HG03520 (cell line): ENCODE measurements around the gene ARHGAP11A.
"Not testable (repeated sequence)": the region's sequence is repeated elsewhere in the genome, so short reads cannot be mapped to it uniquely, and the experiment has no call there.

Experiments
- ATAC-seq: cut with Tn5 transposase; IDR thresholded peaks from one replicate; pipeline ENCODE4 v1.9.1; 2021; ENCODE audit warnings: mild to moderate bottlenecking, moderate library complexity; ENCODE audit not compliant: unreplicated experiment

Gene ARHGAP11A

DNA sequence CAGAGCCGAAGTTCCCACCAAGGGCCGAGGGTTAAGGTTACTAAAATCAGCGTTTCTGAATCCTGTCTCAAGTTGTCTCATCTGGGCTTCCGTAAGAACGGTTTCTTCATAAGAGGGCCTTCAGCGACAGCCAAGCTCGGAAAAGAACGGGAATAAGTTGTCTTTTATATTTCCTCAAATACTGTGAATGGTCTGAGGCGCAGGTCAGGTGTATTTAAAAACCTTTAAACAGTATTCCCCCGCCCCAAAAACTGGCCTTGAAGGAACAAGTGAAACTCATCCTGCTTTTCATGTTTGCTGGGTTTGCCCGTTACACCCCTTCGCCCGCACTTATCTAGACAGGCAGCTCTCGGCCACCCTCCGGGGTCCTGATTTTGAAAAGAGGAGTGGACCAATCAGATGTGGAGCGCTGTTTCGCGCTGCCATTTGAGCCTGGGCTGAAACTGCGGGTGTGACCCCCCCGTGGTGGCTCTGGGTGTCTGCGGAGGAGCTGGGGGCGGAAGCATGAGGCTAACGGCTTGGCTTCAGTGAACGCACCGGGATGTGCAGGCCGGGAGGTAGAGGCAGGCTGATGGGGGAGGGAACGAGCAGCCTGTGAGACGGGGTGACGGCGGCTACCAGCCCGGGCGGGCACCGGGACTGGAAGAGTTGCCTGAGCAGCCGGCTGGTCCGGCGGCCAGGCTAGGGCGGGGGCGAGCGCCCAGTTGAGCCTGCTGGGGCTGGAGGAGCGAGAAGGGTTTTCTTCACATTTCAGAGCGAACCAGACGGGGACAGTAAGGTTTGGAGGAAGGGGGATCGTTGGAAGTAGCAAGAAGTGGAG lies at the start of gene ARHGAP11A:
TSS of gene ARHGAP11A (plus strand) at position 454 of the 820 bp plus-strand sequence. CDS start 708 bp downstream, outside the sequence.
- peak; percentile 73 for ATAC-seq

DNA sequence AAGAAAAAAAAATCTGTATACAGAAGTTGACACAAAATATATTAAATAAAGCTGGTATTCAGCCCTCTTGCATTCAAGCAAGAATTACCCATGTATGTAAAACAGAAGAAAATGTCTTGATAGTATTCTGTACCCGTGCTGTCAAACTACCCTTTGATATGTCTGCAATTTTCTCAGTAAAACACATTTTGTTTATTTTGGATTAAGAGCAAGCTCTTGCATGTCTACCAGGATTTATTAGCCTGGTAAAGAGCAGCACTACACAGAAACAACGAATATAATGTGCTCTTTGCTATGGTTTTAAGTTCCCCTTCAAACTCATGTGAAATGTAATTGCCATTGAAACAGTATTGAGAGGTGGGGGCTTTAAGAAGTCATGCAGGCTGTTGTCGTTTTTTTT lies 46.3 kb upstream of the ARHGAP11A start:
- not testable (repeated sequence) for ATAC-seq

GRCh38 chr15:32578482-32578881 lies 36.8 kb upstream of the ARHGAP11A start:
- ATAC-seq: not testable (repeated sequence)

DNA sequence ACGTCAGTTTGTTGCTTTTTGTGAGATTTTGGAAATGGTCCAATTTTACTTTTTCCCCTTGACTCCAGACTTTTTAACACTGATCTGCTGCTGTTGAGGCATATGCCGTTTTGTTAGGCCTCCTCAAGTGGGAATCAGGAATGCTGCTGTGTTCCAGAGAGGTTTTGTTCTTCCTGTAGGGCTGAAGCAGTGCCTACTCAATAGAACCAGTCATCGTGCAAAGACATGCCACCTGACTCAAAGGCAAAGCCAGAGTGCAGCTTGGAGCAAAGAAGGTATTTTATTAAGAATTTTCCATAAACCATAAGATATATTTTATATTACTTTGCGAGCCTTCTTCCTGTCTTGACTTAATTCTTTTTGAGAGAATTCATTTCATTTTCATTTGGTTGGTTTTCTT lies 29.5 kb upstream of the ARHGAP11A start:
- not testable (repeated sequence) for ATAC-seq

GRCh38 chr15:32593151-32593550 lies 22.2 kb upstream of the ARHGAP11A start, which contains the start of gene GOLGA8N:
Gene GOLGA8N, plus strand, starts transcription at chr15:32593456.
- not testable (repeated sequence) for ATAC-seq

- not testable (repeated sequence) for ATAC-seq
Measured at GRCh38 chr15:32609518-32609917, 5.8 kb upstream of the ARHGAP11A start.

DNA sequence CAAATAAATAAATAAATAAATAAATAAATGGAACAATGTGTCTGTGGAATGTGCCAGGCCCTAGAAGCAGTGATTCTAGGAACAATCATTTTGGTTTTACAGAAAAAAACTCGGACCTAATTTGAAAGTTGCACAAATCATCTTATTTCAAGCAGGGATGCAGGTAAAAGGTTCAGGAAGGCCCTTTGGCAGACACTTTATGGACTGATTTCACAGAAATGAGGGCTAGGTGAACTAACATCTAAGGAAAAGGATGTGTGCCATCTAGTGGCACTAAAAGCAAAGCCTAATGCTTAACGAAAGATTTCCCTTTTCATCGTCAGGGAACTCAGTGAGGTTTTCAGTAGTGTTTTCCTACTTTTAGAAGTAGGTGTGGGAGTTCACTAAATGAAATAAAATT lies 4.6 kb upstream of the ARHGAP11A start:
- not testable (repeated sequence) for ATAC-seq

DNA sequence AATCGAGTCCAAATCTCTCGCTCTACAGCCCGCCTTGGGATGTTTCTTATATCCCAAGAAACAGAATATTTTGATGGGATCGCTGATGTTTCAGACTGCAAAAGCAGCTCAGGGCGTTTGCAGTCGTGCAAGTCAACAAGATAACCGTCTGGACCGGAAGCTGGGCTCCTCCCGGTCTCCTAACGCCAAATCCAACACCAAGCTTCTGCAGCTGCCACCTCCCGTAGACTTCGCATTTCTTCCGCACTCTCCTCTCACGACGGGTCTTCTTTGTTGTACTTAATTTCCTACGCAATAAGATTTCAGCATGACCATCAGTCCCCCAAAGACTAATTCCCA lies 623 bp upstream of the ARHGAP11A start:
- ATAC-seq: peak; percentile 21

GRCh38 chr15:32615871-32616426 lies 645 bp downstream of the ARHGAP11A start:
- not testable (repeated sequence) for ATAC-seq

- ATAC-seq: no peak
Measured at GRCh38 chr15:32636410-32636809, 21.1 kb downstream of the ARHGAP11A start.

DNA sequence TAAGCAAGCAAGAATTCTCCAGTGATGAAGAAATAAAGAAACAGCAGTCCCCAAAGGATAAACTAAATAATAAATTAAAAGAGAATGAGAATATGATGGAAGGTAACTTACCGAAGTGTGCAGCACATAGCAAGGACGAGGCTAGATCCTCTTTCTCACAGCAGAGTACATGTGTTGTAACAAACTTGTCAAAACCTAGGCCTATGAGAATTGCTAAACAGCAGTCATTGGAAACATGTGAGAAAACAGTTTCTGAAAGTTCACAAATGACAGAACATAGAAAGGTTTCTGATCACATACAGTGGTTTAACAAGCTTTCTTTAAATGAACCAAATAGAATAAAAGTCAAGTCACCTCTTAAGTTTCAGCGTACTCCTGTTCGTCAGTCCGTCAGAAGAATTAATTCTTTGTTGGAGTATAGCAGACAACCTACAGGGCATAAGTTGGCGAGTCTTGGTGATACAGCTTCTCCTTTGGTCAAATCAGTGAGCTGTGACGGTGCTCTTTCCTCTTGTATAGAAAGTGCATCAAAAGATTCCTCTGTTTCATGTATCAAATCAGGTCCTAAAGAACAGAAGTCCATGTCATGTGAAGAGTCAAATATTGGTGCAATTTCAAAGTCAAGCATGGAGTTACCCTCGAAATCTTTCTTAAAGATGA lies 21.7 kb downstream of the ARHGAP11A start:
- ATAC-seq: no peak

GRCh38 chr15:32637704-32638103 lies 22.4 kb downstream of the ARHGAP11A start:
- ATAC-seq: no peak

DNA sequence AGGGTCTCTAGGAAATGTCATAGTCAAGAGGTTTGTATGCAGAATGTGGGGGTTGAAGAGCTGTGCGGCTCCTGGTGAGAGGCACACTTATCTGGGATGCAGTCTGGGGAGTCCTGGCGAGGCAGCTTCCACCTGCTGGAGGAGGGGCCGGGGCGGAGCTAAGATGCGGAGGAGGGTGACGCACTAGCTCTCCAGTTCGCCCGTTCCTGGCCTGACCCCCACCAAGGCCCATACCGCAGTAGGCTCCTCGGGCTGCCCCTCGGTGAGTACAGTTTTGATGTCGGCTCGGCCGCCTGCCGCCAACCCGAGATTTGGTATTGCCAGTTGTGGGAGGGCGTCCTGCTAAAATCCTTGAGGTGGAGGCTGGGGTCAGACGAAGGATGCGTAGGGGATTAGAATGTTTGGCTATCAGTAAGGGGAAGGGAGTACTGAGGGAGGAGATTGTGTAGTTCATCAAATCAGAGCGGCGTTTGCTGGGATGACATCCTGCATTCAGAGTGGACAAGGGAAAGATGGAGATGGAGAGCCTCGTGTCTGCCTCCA lies 26.3 kb downstream of the ARHGAP11A start, which contains the start of gene SCG5:
TSS of gene SCG5 (plus strand) at position 194 of the 543 bp plus-strand sequence. CDS start 1,883 bp downstream, outside the sequence.
- ATAC-seq: no peak

DNA sequence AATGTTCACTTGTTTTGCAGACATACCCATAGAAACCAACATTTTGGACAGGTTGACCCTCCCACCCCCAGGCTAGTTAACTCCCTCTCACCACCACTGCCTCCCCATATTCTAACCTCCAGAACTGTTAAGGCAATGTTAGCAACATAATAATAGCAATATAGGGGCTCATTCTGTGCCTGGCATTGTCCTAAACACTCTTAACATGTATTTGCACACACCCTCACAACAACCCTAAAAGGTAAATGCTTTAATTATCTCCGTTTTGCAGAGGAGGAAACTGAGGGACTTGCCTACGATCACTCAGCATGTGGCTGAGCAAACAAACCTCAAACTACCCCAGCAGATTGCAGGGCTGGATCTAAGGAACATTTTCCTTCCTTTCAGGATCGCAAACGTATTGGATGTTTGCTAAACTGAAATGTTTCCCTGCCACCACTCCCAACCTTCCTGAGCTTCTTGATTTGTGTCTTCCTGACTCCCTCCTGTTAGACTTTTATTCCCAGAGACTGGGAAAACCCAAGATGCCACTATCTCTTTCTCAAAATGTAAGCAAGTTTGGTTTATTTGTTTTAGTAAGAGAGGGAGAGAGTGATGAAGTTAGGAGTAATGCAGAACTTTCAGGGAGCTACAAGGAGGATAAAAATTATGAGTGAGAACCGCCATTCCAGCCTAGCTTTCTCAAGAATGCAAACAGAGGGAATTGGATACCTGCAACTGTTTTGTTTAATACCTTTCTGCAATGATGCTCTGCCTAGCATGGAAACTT lies 27.5 kb downstream of the ARHGAP11A start:
- no peak for ATAC-seq

DNA sequence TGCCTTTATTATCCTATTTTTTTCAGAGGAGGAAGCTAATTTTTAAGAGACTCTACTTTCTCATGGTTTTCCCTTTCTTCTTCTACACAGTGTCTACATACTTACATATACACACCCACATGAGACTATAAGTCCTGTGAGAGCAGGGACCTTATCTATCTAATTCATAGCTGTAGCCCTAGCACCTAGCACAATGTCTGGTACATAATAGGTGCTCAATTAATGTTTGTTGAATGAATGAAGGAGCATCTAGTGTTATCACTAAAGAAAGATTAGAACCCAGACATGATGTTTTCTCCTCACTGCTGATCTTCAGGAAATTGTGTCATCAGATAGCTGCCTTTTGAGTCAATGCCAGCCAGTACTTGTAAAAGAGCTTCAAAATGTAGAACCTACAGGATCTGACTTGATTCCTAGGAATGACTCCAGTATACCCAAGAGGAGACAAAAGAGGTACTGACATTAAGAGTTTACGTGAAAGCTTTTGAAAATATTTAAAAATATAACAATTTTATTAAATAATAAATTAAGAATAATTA lies 28.7 kb downstream of the ARHGAP11A start:
- no peak for ATAC-seq

DNA sequence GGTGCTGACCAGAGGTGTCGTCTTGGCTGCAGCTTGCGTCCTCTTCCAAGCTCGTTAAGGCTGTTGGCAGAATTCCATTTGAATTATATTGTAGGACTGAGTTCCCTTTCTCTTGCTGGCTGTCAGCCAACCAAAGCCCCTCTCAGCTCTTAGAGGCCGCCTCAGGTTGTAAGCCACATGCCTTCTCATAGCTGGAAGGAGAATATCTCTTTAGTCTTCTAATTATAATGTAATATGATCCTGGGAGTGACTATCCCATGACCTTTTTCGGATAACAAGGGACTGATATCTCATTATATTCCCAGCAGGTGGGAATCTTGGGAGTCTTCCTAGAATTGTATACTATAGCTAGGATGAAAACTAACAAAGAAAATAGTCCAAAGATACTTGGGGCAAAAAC lies 31.0 kb downstream of the ARHGAP11A start:
- ATAC-seq: no peak

GRCh38 chr15:32649342-32649741 lies 34.0 kb downstream of the ARHGAP11A start:
- ATAC-seq: no peak

- ATAC-seq: peak; percentile 73
Measured at GRCh38 chr15:32651229-32651837, 36.0 kb downstream of the ARHGAP11A start.

- ATAC-seq: no peak
Measured at GRCh38 chr15:32652178-32652577, 36.9 kb downstream of the ARHGAP11A start.

DNA sequence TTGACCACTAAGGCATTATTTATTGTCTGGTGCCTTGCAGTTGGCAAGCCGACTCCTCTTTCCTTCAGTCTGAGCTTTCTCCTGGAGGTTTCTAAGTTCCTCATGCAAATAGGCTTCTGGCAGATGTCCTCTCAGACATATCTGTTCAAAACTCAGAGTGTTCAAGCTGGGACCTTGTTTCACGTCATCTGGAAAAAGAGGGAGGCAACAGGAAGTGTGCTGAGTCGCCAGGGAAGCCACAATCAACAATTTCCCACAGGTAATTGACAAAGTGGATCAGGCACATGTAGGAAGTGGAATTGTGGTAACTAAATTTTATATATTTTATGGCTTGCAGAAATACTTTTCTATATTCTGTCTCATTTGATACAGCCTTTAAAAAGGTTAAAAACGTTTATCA lies 40.8 kb downstream of the ARHGAP11A start:
- ATAC-seq: no peak
